T-helper 17 cell (primary cell): ENCODE measurements around the gene GOLGA1. TPM values are rescaled to one million over a fixed set of nuclear protein-coding genes. Genes with fewer than 3 reads are reported as not detected.
A peak's percentile ranks its signal among the peaks of the same experiment; 100 is the strongest.
"Not testable (repeated sequence)": the region's sequence is repeated elsewhere in the genome, so short reads cannot be mapped to it uniquely, and the experiment has no call there.

Experiments
- ATAC-seq: fragments of 150-1000 bp; cut with Tn5 transposase; 2 replicates; pipeline ENCODE4 v1.10.0; 2021; ENCODE audit warnings: mild to moderate bottlenecking, moderate library complexity
- DNase-seq, 3 donors: peaks; one replicate each; pipeline versions ENCODE4 v3.0.0 to v3.0.0-alpha.2; 2020 to 2021
- H3K9me3 ChIP-seq: one replicate; pipeline ENCODE4 v1.7.0; 2013; ENCODE audit warnings: low read length, mild to moderate bottlenecking; ENCODE audit not compliant: control insufficient read depth, poor library complexity, severe bottlenecking
- H3K27ac Mint-ChIP-seq: one replicate; pipeline ENCODE4 v1.8.0; 2022; ENCODE audit warnings: mild to moderate bottlenecking, moderate library complexity, mixed read lengths
- H3K27me3 Mint-ChIP-seq: one replicate; pipeline ENCODE4 v1.8.0; 2022; ENCODE audit warnings: mixed read lengths
- H3K36me3 Mint-ChIP-seq: one replicate; pipeline ENCODE4 v1.8.0; 2022; ENCODE audit warnings: low read depth, mixed read lengths
- H3K4me1 Mint-ChIP-seq: one replicate; pipeline ENCODE4 v1.8.0; 2022; ENCODE audit warnings: mild to moderate bottlenecking, mixed read lengths
- H3K4me3 Mint-ChIP-seq: one replicate; pipeline ENCODE4 v1.8.0; 2022; ENCODE audit warnings: mild to moderate bottlenecking, moderate library complexity, mixed read lengths
- total RNA-seq, 4 donors: library from RNA in 2 of 4; stranded (reverse) in 2 of 4; gene quantifications; one replicate each; pipeline ENCODE4 v1.2.3 and lab custom pipeline; 2022 to 2026

Gene GOLGA1
- total RNA-seq (10 to 100 TPM; 21.1 to 28.6 TPM), total RNA-seq (lab: John Stamatoyannopoulos, UW) (44.2 to 58.5 reads per million in 2 donors)

GRCh38 chr9:124940894-124941678 lies at the start of gene GOLGA1:
TSS of gene GOLGA1 (minus strand) at chr9:124941083. CDS start at chr9:124938711, 2,372 bp downstream.
- no peaks in the 10 kb centered on the region for H3K27me3 Mint-ChIP-seq
- H3K9me3 ChIP-seq, result no peaks in the 10 kb centered on the region
- ATAC-seq, result peak; percentile 89
- peak; percentile 89 to 96 (median 93) for DNase-seq
- peaks cover 20% of the 10 kb centered on the region for H3K4me1 Mint-ChIP-seq
- peak within 1 kb of the TSS; percentile 97 for H3K27ac Mint-ChIP-seq
- peaks cover 2% of the 10 kb centered on the region for H3K36me3 Mint-ChIP-seq
- H3K4me3 Mint-ChIP-seq, result peak within 1 kb of the TSS; percentile 96

GRCh38 chr9:124983698-124984097 lies 42.8 kb upstream of the GOLGA1 start:
- ATAC-seq, result no peak
- peaks cover 13% of the 10 kb centered on the region for H3K4me1 Mint-ChIP-seq

GRCh38 chr9:124980431-124980830 lies 39.5 kb upstream of the GOLGA1 start:
- H3K9me3 ChIP-seq, result no peaks in the 10 kb centered on the region
- H3K36me3 Mint-ChIP-seq, result peaks cover 16% of the 10 kb centered on the region
- ATAC-seq, result no peak
- H3K4me3 Mint-ChIP-seq, result no peak overlapping the region
- H3K27me3 Mint-ChIP-seq, result no peaks in the 10 kb centered on the region
- H3K4me1 Mint-ChIP-seq, result peaks cover 6% of the 10 kb centered on the region
- DNase-seq, result no peak
- H3K27ac Mint-ChIP-seq, result no peak overlapping the region

More at GRCh38 chr9:124983698-124984097, 42.8 kb upstream of the GOLGA1 start:
- H3K9me3 ChIP-seq, result no peaks in the 10 kb centered on the region
- DNase-seq, result no peak
- Mint-ChIP-seq H3K27ac (no peak overlapping the region), H3K27me3 (no peaks in the 10 kb centered on the region), H3K4me3 (no peak overlapping the region), H3K36me3 (peaks cover 19% of the 10 kb centered on the region)

- no peak for DNase-seq
- Mint-ChIP-seq H3K36me3 (peaks cover 6% of the 10 kb centered on the region), H3K27me3 (no peaks in the 10 kb centered on the region)
Observed at GRCh38 chr9:124975131-124975530, 34.2 kb upstream of the GOLGA1 start.

GRCh38 chr9:124973807-124974206 lies 32.9 kb upstream of the GOLGA1 start:
- Mint-ChIP-seq H3K27ac (peak overlapping the region; percentile 63), H3K36me3 (peaks cover 7% of the 10 kb centered on the region), H3K4me3 (no peak overlapping the region), H3K4me1 (peaks cover 2% of the 10 kb centered on the region), H3K27me3 (no peaks in the 10 kb centered on the region)
- no peaks in the 10 kb centered on the region for H3K9me3 ChIP-seq
- no peak for ATAC-seq
- DNase-seq, result no peak

More at GRCh38 chr9:124975131-124975530, 34.2 kb upstream of the GOLGA1 start:
- Mint-ChIP-seq H3K4me1 (peaks cover 2% of the 10 kb centered on the region), H3K4me3 (no peak overlapping the region), H3K27ac (no peak overlapping the region)
- no peaks in the 10 kb centered on the region for H3K9me3 ChIP-seq
- ATAC-seq, result no peak

GRCh38 chr9:124972241-124972770 lies 31.4 kb upstream of the GOLGA1 start:
- peaks cover 5% of the 10 kb centered on the region for H3K36me3 Mint-ChIP-seq

GRCh38 chr9:124969401-124969800 lies 28.5 kb upstream of the GOLGA1 start:
- Mint-ChIP-seq H3K4me3 (no peak overlapping the region), H3K4me1 (peaks cover 11% of the 10 kb centered on the region), H3K27ac (no peak overlapping the region), H3K36me3 (peaks cover 4% of the 10 kb centered on the region), H3K27me3 (no peaks in the 10 kb centered on the region)
- no peak for DNase-seq
- ATAC-seq, result no peak
- no peaks in the 10 kb centered on the region for H3K9me3 ChIP-seq

More at GRCh38 chr9:124972241-124972770, 31.4 kb upstream of the GOLGA1 start:
- Mint-ChIP-seq H3K27ac (no peak overlapping the region), H3K4me3 (no peak overlapping the region), H3K27me3 (no peaks in the 10 kb centered on the region), H3K4me1 (no peaks in the 10 kb centered on the region)
- no peaks in the 10 kb centered on the region for H3K9me3 ChIP-seq
- no peak for DNase-seq
- no peak for ATAC-seq

GRCh38 chr9:124968238-124968637 lies 27.4 kb upstream of the GOLGA1 start:
- H3K4me3 Mint-ChIP-seq, result no peak overlapping the region
- DNase-seq (no peak), ATAC-seq (no peak)
- no peaks in the 10 kb centered on the region for H3K9me3 ChIP-seq
- H3K36me3 Mint-ChIP-seq, result peaks cover 4% of the 10 kb centered on the region
- H3K4me1 Mint-ChIP-seq, result peaks cover 19% of the 10 kb centered on the region
- H3K27ac Mint-ChIP-seq, result no peak overlapping the region
- no peaks in the 10 kb centered on the region for H3K27me3 Mint-ChIP-seq

GRCh38 chr9:124965775-124966568 lies 25.1 kb upstream of the GOLGA1 start:
- not testable (repeated sequence) for H3K27me3 Mint-ChIP-seq, DNase-seq, H3K9me3 ChIP-seq, H3K36me3 Mint-ChIP-seq
- Mint-ChIP-seq H3K27ac (peak overlapping the region; percentile 90), H3K4me1 (peaks cover 19% of the 10 kb centered on the region), H3K4me3 (peak overlapping the region; percentile 55)
- ATAC-seq, result peak; percentile 92

GRCh38 chr9:124964604-124965003 lies 23.7 kb upstream of the GOLGA1 start:
- Mint-ChIP-seq H3K27ac (peak overlapping the region; percentile 90), H3K4me3 (no peak overlapping the region), H3K36me3 (no peaks in the 10 kb centered on the region), H3K4me1 (peaks cover 19% of the 10 kb centered on the region), H3K27me3 (no peaks in the 10 kb centered on the region)
- DNase-seq (no peak), ATAC-seq (no peak)
- no peaks in the 10 kb centered on the region for H3K9me3 ChIP-seq

- Mint-ChIP-seq H3K27ac (peak overlapping the region; percentile 90), H3K4me1 (peaks cover 19% of the 10 kb centered on the region), H3K36me3 (no peaks in the 10 kb centered on the region), H3K4me3 (peak overlapping the region; percentile 34), H3K27me3 (no peaks in the 10 kb centered on the region)
- ATAC-seq (no peak), DNase-seq (no peak)
- H3K9me3 ChIP-seq, result no peaks in the 10 kb centered on the region
Observed at GRCh38 chr9:124964056-124964455, 23.2 kb upstream of the GOLGA1 start.

- Mint-ChIP-seq H3K27me3 (no peaks in the 10 kb centered on the region), H3K27ac (no peak overlapping the region)
Observed at GRCh38 chr9:124960409-124960752, 19.5 kb upstream of the GOLGA1 start.

GRCh38 chr9:124959671-124960408 lies 19.0 kb upstream of the GOLGA1 start:
- not testable (repeated sequence) for H3K9me3 ChIP-seq, H3K4me1 Mint-ChIP-seq, H3K27me3 Mint-ChIP-seq, ATAC-seq, H3K27ac Mint-ChIP-seq, H3K4me3 Mint-ChIP-seq, DNase-seq, H3K36me3 Mint-ChIP-seq

More at GRCh38 chr9:124960409-124960752, 19.5 kb upstream of the GOLGA1 start:
- Mint-ChIP-seq H3K36me3 (no peaks in the 10 kb centered on the region), H3K4me3 (no peak overlapping the region), H3K4me1 (peaks cover 13% of the 10 kb centered on the region)
- ATAC-seq, result no peak
- no peaks in the 10 kb centered on the region for H3K9me3 ChIP-seq
- DNase-seq, result no peak
